T-cell (primary cell): Measurements from ENCODE around the gene SNX30. TPM values are rescaled to one million over a fixed set of nuclear protein-coding genes. Genes with fewer than 3 reads are reported as not detected.

Source experiments
- ATAC-seq, 4 experiments: fragments of 200-7000 bp in 3 of 4; fragments of 150-1000 bp in 1 of 4; cut with Tn5 transposase; replicated peaks in 1 of 4; 1 replicate in 3 of 4; 2 replicates in 1 of 4; pipeline ENCODE4 v1.10.0; 2021; ENCODE audit warnings: moderate library complexity in 3 of 4, mild to moderate bottlenecking in 2 of 4, moderate number of reproducible peaks in 1 of 4
- CTCF ChIA-PET, 2 donors: fragments of 300-600 bp; sonication (Branson Sonifier 250); formaldehyde crosslinking; loops; one replicate each; lab custom pipeline; 2022; ENCODE audit warnings: antibody characterized with exemption in 2 of 2; lab: Charles Lee
- POLR2A ChIA-PET, 2 donors: fragments of 300-600 bp; sonication (Branson Sonifier 250); formaldehyde crosslinking; loops; one replicate each; lab custom pipeline; 2022; ENCODE audit warnings: antibody characterized with exemption in 2 of 2; lab: Charles Lee
- DNase-seq, 35 experiments: peaks; one replicate each; pipeline versions ENCODE4 v3.0.0 to v3.0.0-alpha.2; 2013 to 2023
- H3K27ac ChIP-seq: one replicate; pipeline ENCODE4 v1.5.1; 2013; ENCODE audit warnings: low read length
- H3K27me3 ChIP-seq, 2 experiments: replicated peaks in 1 of 2; 1 replicate in 1 of 2; 2 replicates in 1 of 2; pipeline versions ENCODE4 v1.6.1 to v1.7.0; 2013; ENCODE audit warnings: low read length in 1 of 2, mixed read lengths in 1 of 2; ENCODE audit not compliant: control insufficient read depth in 2 of 2, insufficient read depth in 2 of 2; ENCODE audit errors: extremely low read depth in 1 of 2
- H3K36me3 ChIP-seq, 2 donors: 1 replicate in 1 of 2; 2 replicates in 1 of 2; pipeline versions ENCODE4 v1.6.1 to v1.7.0; 2013; ENCODE audit warnings: low read length in 1 of 2; ENCODE audit not compliant: control insufficient read depth in 2 of 2, insufficient read depth in 1 of 2; ENCODE audit errors: extremely low read depth in 1 of 2
- H3K4me1 ChIP-seq, 2 experiments: 1 replicate in 1 of 2; 2 replicates in 1 of 2; pipeline versions ENCODE4 v1.6.1 to v1.7.0; 2013; ENCODE audit warnings: low read length in 2 of 2, mixed read lengths in 1 of 2; ENCODE audit not compliant: insufficient read depth in 2 of 2, control insufficient read depth in 1 of 2; ENCODE audit errors: extremely low read depth in 1 of 2
- H3K4me3 ChIP-seq, 2 donors: 1 replicate in 1 of 2; 2 replicates in 1 of 2; pipeline versions ENCODE4 v1.5.1 to v1.7.0; 2013; ENCODE audit warnings: mild to moderate bottlenecking in 2 of 2, low read length in 1 of 2, moderate library complexity in 1 of 2; ENCODE audit not compliant: control insufficient read depth in 1 of 2; ENCODE audit errors: extremely low read depth in 1 of 2
- H3K9me3 ChIP-seq: 2 replicates; pipeline ENCODE4 v1.7.0; 2013
- H3K27ac Mint-ChIP-seq, 2 donors: one replicate each; pipeline ENCODE4 v1.8.0; 2020 to 2021; ENCODE audit warnings: mild to moderate bottlenecking in 2 of 2, mixed read lengths in 2 of 2
- H3K27me3 Mint-ChIP-seq, 2 donors: one replicate each; pipeline ENCODE4 v1.8.0; 2021 to 2022; ENCODE audit warnings: mixed read lengths in 2 of 2
- H3K36me3 Mint-ChIP-seq: one replicate; pipeline ENCODE4 v1.8.0; 2021; ENCODE audit warnings: mixed read lengths
- H3K4me1 Mint-ChIP-seq, 3 donors: one replicate each; pipeline ENCODE4 v1.8.0; 2020 to 2022; ENCODE audit warnings: mixed read lengths in 3 of 3, mild to moderate bottlenecking in 1 of 3
- H3K4me3 Mint-ChIP-seq, 3 donors: one replicate each; pipeline ENCODE4 v1.8.0; 2020 to 2022; ENCODE audit warnings: mild to moderate bottlenecking in 3 of 3, mixed read lengths in 3 of 3, moderate library complexity in 3 of 3
- H3K9me3 Mint-ChIP-seq, 3 donors: one replicate each; pipeline ENCODE4 v1.8.0; 2020 to 2022; ENCODE audit warnings: mixed read lengths in 3 of 3
- WGBS: methylation state at CpG from one replicate; pipeline ENCODE4 v1.1.5; 2013; ENCODE audit warnings: missing lambda C conversion rate; ENCODE audit not compliant: insufficient coverage; 5-methylcytosine and 5-hydroxymethylcytosine counted together
- total RNA-seq, 35 experiments: library from RNA in 6 of 35; stranded (reverse) in 6 of 35; fragments of 120-200 nt in 1 of 35; gene quantifications; one replicate each; pipeline versions ENCODE4 v1.2.1 to v1.2.4 and lab custom pipeline; 2013 to 2026

Gene SNX30
- total RNA-seq, 5 donors from 2014 or later (not counting 1 experiment from before 2014, with no cell fraction given) = 8.9 to 11.7 (median 10.0) TPM

GRCh38 chr9:112891521-112891920 is 141.0 kb downstream of the SNX30 start:
- Mint-ChIP-seq H3K36me3 (no peaks in the 10 kb centered on the region), H3K4me3 (no peak overlapping the region), H3K27ac (no peak overlapping the region), H3K27me3 (peaks cover 38 to 57% of the 10 kb centered on the region in 2 donors), H3K4me1 (no peaks in the 10 kb centered on the region), H3K9me3 (no peaks in the 10 kb centered on the region)
- WGBS = 100% methylated on average over 1 of the region's 3 CpGs
- CTCF ChIA-PET = no interaction called here
- Histone ChIP-seq H3K36me3 (no peaks in the 10 kb centered on the region), H3K27ac (no peak overlapping the region), H3K4me3 (no peak overlapping the region), H3K9me3 (no peaks in the 10 kb centered on the region), H3K4me1 (no peaks in the 10 kb centered on the region), H3K27me3 (peaks cover 0 to 34% of the 10 kb centered on the region in 2 experiments)
- ATAC-seq (no peak), DNase-seq (no peak)
- POLR2A ChIA-PET = no interaction called here

GRCh38 chr9:112892981-112893380 is 142.4 kb downstream of the SNX30 start:
- WGBS = no CpG with 5 or more reads among the region's 2 CpGs
- Mint-ChIP-seq H3K4me1 (no peaks in the 10 kb centered on the region), H3K9me3 (no peaks in the 10 kb centered on the region), H3K36me3 (no peaks in the 10 kb centered on the region), H3K27ac (no peak overlapping the region), H3K27me3 (peaks cover 39 to 65% of the 10 kb centered on the region in 2 donors), H3K4me3 (no peak overlapping the region)
- DNase-seq = no peak
- ChIA-PET POLR2A (no interaction called here), CTCF (no interaction called here)
- Histone ChIP-seq H3K9me3 (no peaks in the 10 kb centered on the region), H3K27me3 (peaks cover 0 to 34% of the 10 kb centered on the region in 2 experiments), H3K4me3 (no peak overlapping the region), H3K36me3 (no peaks in the 10 kb centered on the region), H3K27ac (no peak overlapping the region), H3K4me1 (no peaks in the 10 kb centered on the region)
- no peak for ATAC-seq

- H3K36me3 Mint-ChIP-seq = no peaks in the 10 kb centered on the region
- Histone ChIP-seq H3K9me3 (no peaks in the 10 kb centered on the region), H3K27me3 (peaks cover 0 to 32% of the 10 kb centered on the region in 2 experiments), H3K4me3 (no peak overlapping the region), H3K4me1 (no peaks in the 10 kb centered on the region), H3K27ac (no peak overlapping the region), H3K36me3 (no peaks in the 10 kb centered on the region)
- no CpG with 5 or more reads among the region's 1 CpG for WGBS
- ATAC-seq (no peak), DNase-seq (no peak)
- H3K4me3 Mint-ChIP-seq = no peak overlapping the region
- POLR2A ChIA-PET = no interaction called here
- peaks cover 47 to 67% of the 10 kb centered on the region in 2 donors for H3K27me3 Mint-ChIP-seq
- H3K27ac Mint-ChIP-seq = no peak overlapping the region
- H3K9me3 Mint-ChIP-seq = no peaks in the 10 kb centered on the region
- CTCF ChIA-PET = no interaction called here
- H3K4me1 Mint-ChIP-seq = no peaks in the 10 kb centered on the region
Measured at GRCh38 chr9:112894041-112894440, 143.5 kb downstream of the SNX30 start.

GRCh38 chr9:112894699-112895098 is 144.1 kb downstream of the SNX30 start:
- H3K9me3 Mint-ChIP-seq = no peaks in the 10 kb centered on the region
- DNase-seq (no peak), ATAC-seq (no peak)
- Histone ChIP-seq H3K4me1 (no peaks in the 10 kb centered on the region), H3K9me3 (no peaks in the 10 kb centered on the region), H3K36me3 (no peaks in the 10 kb centered on the region), H3K27me3 (peaks cover 0 to 26% of the 10 kb centered on the region in 2 experiments), H3K4me3 (no peak overlapping the region), H3K27ac (no peak overlapping the region)
- ChIA-PET POLR2A (no interaction called here), CTCF (no interaction called here)
- H3K4me3 Mint-ChIP-seq = no peak overlapping the region
- H3K36me3 Mint-ChIP-seq = no peaks in the 10 kb centered on the region
- peaks cover 47 to 68% of the 10 kb centered on the region in 2 donors for H3K27me3 Mint-ChIP-seq
- no CpG with 5 or more reads among the region's 1 CpG for WGBS
- no peak overlapping the region for H3K27ac Mint-ChIP-seq
- H3K4me1 Mint-ChIP-seq = no peaks in the 10 kb centered on the region

- Histone ChIP-seq H3K4me3 (no peak overlapping the region), H3K4me1 (no peaks in the 10 kb centered on the region), H3K27ac (no peak overlapping the region), H3K9me3 (no peaks in the 10 kb centered on the region), H3K27me3 (peaks cover 0 to 12% of the 10 kb centered on the region in 2 experiments), H3K36me3 (no peaks in the 10 kb centered on the region)
- CTCF ChIA-PET = no interaction called here
- Mint-ChIP-seq H3K9me3 (no peaks in the 10 kb centered on the region), H3K4me1 (no peaks in the 10 kb centered on the region), H3K4me3 (no peak overlapping the region), H3K27ac (no peak overlapping the region), H3K36me3 (no peaks in the 10 kb centered on the region), H3K27me3 (peaks cover 40 to 60% of the 10 kb centered on the region in 2 donors)
- POLR2A ChIA-PET = no interaction called here
- ATAC-seq = no peak
- no peak for DNase-seq
- WGBS = 33% methylated on average over 1 of the region's 3 CpGs
Measured at GRCh38 chr9:112896131-112896530, 145.6 kb downstream of the SNX30 start.

- Mint-ChIP-seq H3K4me3 (no peak overlapping the region), H3K27me3 (peaks cover 33 to 49% of the 10 kb centered on the region in 2 donors), H3K27ac (no peak overlapping the region), H3K36me3 (no peaks in the 10 kb centered on the region), H3K9me3 (no peaks in the 10 kb centered on the region), H3K4me1 (peaks cover 0 to 4% (median 0%) of the 10 kb centered on the region in 3 donors)
- H3K9me3 ChIP-seq = no peaks in the 10 kb centered on the region
- no peak overlapping the region for H3K4me3 ChIP-seq
- no peaks in the 10 kb centered on the region for H3K4me1 ChIP-seq
- WGBS = no CpG with 5 or more reads among the region's 6 CpGs
- no peak for DNase-seq
- ChIA-PET CTCF (no interaction called here), POLR2A (no interaction called here)
- no peaks in the 10 kb centered on the region for H3K36me3 ChIP-seq
- no peaks in the 10 kb centered on the region for H3K27me3 ChIP-seq
- H3K27ac ChIP-seq = no peak overlapping the region
- no peak for ATAC-seq
Measured at GRCh38 chr9:112898872-112899311, 148.3 kb downstream of the SNX30 start.

- no peak for ATAC-seq
- Histone ChIP-seq H3K27me3 (no peaks in the 10 kb centered on the region), H3K4me3 (no peak overlapping the region), H3K9me3 (no peaks in the 10 kb centered on the region), H3K36me3 (no peaks in the 10 kb centered on the region), H3K27ac (no peak overlapping the region), H3K4me1 (no peaks in the 10 kb centered on the region)
- H3K4me3 Mint-ChIP-seq = no peak overlapping the region
- no peak overlapping the region for H3K27ac Mint-ChIP-seq
- no peaks in the 10 kb centered on the region for H3K9me3 Mint-ChIP-seq
- H3K4me1 Mint-ChIP-seq = peaks cover 0 to 4% (median 0%) of the 10 kb centered on the region in 3 donors
- POLR2A ChIA-PET = no interaction called here
- WGBS = 80% methylated on average over 1 of the region's 4 CpGs
- no peaks in the 10 kb centered on the region for H3K36me3 Mint-ChIP-seq
- H3K27me3 Mint-ChIP-seq = peaks cover 35 to 41% of the 10 kb centered on the region in 2 donors
- DNase-seq = no peak
- CTCF ChIA-PET = no interaction called here
Measured at GRCh38 chr9:112900488-112900887, 149.9 kb downstream of the SNX30 start.
